NCI-H146 treated with DMSO at 0.1 percent for 48 hours (cell line): Measurements from ENCODE around the gene APH1B.
"Not testable (repeated sequence)": the region's sequence is repeated elsewhere in the genome, so short reads cannot be mapped to it uniquely, and the experiment has no call there.

Source experiments
- DNase-seq: peaks from one replicate; lab custom pipeline; 2025; ENCODE audit not compliant: unreplicated experiment; lab: John Stamatoyannopoulos, UW

The APH1B gene

GRCh38 chr15:63329567-63330350 lies 52.4 kb downstream of the APH1B start:
- no peak for DNase-seq

GRCh38 chr15:63330926-63331325 lies 53.5 kb downstream of the APH1B start:
- no peak for DNase-seq

- no peak for DNase-seq
Measured at GRCh38 chr15:63331456-63331855, 54.1 kb downstream of the APH1B start.

- no peak for DNase-seq
Measured at GRCh38 chr15:63332367-63333124, 55.1 kb downstream of the APH1B start.

GRCh38 chr15:63334821-63335220 lies 57.4 kb downstream of the APH1B start:
- no peak for DNase-seq

- DNase-seq, result no peak
Measured at GRCh38 chr15:63335543-63336240, 58.3 kb downstream of the APH1B start.

- DNase-seq, result no peak
Measured at GRCh38 chr15:63337046-63337445, 59.6 kb downstream of the APH1B start.

GRCh38 chr15:63338170-63338569 lies 60.8 kb downstream of the APH1B start:
- DNase-seq, result no peak

- peak; percentile 28 for DNase-seq
Measured at GRCh38 chr15:63339006-63339766, 61.8 kb downstream of the APH1B start.

GRCh38 chr15:63339836-63340235 lies 62.4 kb downstream of the APH1B start:
- no peak for DNase-seq

- no peak for DNase-seq
Measured at GRCh38 chr15:63340353-63340752, 62.9 kb downstream of the APH1B start.

GRCh38 chr15:63340878-63341277 lies 63.5 kb downstream of the APH1B start:
- DNase-seq, result no peak

- no peak for DNase-seq
Measured at GRCh38 chr15:63341898-63342297, 64.5 kb downstream of the APH1B start.

- DNase-seq, result not testable (repeated sequence)
Measured at GRCh38 chr15:63342996-63343562, 65.7 kb downstream of the APH1B start.

GRCh38 chr15:63344731-63345390 lies 67.5 kb downstream of the APH1B start:
- no peak for DNase-seq

- DNase-seq, result no peak
Measured at GRCh38 chr15:63345391-63345752, 68.0 kb downstream of the APH1B start.

GRCh38 chr15:63347074-63347857 lies 69.9 kb downstream of the APH1B start:
- peak; percentile 22 for DNase-seq

GRCh38 chr15:63348392-63348791 lies 71.0 kb downstream of the APH1B start:
- no peak for DNase-seq

- no peak for DNase-seq
Measured at GRCh38 chr15:63349156-63349555, 71.8 kb downstream of the APH1B start.
